ENCODE data around the gene MAGIX.
"Not testable (repeated sequence)": the region's sequence is repeated elsewhere in the genome, so short reads cannot be mapped to it uniquely, and the experiment has no call there.

GRCh38 chrX:49173544-49173943, 11.0 kb downstream of the MAGIX start:
- not testable (repeated sequence) for TF ChIP-seq CTCF, POLR2A (IDR thresholded peaks at IDR 0.05)

All from gastroesophageal sphincter (tissue), 3 donors.